ENCODE results near the gene NDUFS5. TPM values are rescaled to one million over a fixed set of nuclear protein-coding genes. Genes with fewer than 3 reads are reported as not detected.
"Not testable (repeated sequence)": the region's sequence is repeated elsewhere in the genome, so short reads cannot be mapped to it uniquely, and the experiment has no call there.

Gene NDUFS5
- total RNA-seq, 1 experiment from 2014 or later = 316 TPM

DNA sequence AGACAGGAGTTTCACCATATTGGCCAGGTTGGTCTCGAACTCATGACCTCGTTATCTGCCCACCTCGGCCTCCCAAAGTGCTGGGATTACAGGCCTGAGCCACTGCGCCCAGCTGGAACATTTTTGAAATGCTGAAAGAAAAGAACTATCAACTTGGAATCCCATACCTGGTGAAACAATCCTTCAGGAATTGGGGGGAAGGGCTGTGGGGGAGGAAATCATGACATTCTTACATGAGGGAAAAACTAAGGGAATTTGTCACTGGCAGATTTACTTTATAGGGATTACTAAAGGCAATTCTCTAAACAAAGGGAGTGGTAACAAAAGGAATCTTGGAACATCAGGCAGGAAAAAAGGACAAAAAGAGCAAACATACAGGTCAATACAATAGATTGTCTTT, 25.8 kb downstream of the NDUFS5 start:
- in situ Hi-C loops (cut with HindIII; ENCODE audit: low pct_unique_long_range_greater_than_20kb, low sequenced_read_pairs) (no loop called here), intact Hi-C loops (cut with micrococcal nuclease; ENCODE audit: unreplicated experiment) (no loop called here)
- CTCF ChIA-PET = no interaction called here
- ATAC-seq (no peak), DNase-seq (ENCODE audit: low read depth, low spot score) (no peak)
- Histone ChIP-seq H3K36me3 (ENCODE audit: control insufficient read depth, insufficient read depth, low read length) (no peaks in the 10 kb centered on the region), H3K4me3 (ENCODE audit: low read depth in 2 of 2, low read length in 2 of 2) (no peak overlapping the region), H3K4me1 (ENCODE audit: control insufficient read depth, insufficient read depth, low read length) (no peaks in the 10 kb centered on the region), H3K9me3 (ENCODE audit: control insufficient read depth, insufficient read depth, low read depth, low read length) (no peaks in the 10 kb centered on the region), H3K27ac (ENCODE audit: low read length) (no peak overlapping the region), H3K27me3 (ENCODE audit: control insufficient read depth, insufficient read depth, low read length) (no peaks in the 10 kb centered on the region)
- no TSS peak for BruUV-seq (replicated peaks)
- POLR2A ChIA-PET = no interaction called here
- no peak for TF ChIP-seq SIN3A (IDR thresholded peaks at IDR 0.05; ENCODE audit: borderline replicate concordance, insufficient read depth, low read depth, low read length)
- TF ChIP-seq, protein P1, sequence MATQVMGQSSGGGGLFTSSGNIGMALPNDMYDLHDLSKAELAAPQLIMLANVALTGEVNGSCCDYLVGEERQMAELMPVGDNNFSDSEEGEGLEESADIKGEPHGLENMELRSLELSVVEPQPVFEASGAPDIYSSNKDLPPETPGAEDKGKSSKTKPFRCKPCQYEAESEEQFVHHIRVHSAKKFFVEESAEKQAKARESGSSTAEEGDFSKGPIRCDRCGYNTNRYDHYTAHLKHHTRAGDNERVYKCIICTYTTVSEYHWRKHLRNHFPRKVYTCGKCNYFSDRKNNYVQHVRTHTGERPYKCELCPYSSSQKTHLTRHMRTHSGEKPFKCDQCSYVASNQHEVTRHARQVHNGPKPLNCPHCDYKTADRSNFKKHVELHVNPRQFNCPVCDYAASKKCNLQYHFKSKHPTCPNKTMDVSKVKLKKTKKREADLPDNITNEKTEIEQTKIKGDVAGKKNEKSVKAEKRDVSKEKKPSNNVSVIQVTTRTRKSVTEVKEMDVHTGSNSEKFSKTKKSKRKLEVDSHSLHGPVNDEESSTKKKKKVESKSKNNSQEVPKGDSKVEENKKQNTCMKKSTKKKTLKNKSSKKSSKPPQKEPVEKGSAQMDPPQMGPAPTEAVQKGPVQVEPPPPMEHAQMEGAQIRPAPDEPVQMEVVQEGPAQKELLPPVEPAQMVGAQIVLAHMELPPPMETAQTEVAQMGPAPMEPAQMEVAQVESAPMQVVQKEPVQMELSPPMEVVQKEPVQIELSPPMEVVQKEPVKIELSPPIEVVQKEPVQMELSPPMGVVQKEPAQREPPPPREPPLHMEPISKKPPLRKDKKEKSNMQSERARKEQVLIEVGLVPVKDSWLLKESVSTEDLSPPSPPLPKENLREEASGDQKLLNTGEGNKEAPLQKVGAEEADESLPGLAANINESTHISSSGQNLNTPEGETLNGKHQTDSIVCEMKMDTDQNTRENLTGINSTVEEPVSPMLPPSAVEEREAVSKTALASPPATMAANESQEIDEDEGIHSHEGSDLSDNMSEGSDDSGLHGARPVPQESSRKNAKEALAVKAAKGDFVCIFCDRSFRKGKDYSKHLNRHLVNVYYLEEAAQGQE (IDR thresholded peaks at IDR 0.05; ENCODE audit: insufficient read depth in 1 of 2, low read depth in 2 of 2, low read length in 1 of 2) = no peak
- TF ChIP-seq, protein P2, sequence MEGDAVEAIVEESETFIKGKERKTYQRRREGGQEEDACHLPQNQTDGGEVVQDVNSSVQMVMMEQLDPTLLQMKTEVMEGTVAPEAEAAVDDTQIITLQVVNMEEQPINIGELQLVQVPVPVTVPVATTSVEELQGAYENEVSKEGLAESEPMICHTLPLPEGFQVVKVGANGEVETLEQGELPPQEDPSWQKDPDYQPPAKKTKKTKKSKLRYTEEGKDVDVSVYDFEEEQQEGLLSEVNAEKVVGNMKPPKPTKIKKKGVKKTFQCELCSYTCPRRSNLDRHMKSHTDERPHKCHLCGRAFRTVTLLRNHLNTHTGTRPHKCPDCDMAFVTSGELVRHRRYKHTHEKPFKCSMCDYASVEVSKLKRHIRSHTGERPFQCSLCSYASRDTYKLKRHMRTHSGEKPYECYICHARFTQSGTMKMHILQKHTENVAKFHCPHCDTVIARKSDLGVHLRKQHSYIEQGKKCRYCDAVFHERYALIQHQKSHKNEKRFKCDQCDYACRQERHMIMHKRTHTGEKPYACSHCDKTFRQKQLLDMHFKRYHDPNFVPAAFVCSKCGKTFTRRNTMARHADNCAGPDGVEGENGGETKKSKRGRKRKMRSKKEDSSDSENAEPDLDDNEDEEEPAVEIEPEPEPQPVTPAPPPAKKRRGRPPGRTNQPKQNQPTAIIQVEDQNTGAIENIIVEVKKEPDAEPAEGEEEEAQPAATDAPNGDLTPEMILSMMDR (IDR thresholded peaks at IDR 0.05) = no peak
- no peak for TF ChIP-seq TCF7L2 (IDR thresholded peaks at IDR 0.05; ENCODE audit: low read depth, low read length)
- TF ChIP-seq POLR2AphosphoS5 (IDR thresholded peaks at IDR 0.05; ENCODE audit: low read depth, low read length) = no peak

DNA sequence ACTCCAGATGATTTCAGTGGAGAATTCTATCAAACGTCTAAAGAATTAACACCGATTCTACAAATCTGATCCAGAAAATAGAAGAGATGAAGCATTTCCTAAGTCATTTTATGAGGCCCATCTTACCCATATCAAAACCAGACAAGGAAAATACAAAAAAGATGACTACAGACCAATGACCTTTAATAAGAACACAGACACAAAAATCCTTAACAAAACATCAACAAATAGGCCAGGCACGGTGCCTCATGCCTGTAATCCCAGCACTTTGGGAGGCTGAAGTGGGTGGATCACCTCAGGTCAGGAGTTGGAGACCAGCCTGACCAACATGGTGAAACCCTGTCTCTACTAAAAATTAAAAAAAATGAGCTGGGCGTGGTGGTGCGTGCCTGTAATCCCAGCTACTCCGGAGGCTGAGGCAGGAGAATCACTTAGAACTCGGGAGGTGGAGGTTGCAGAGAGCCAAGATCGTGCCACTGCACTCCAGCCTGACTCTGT, 29.1 kb downstream of the NDUFS5 start:
- intact Hi-C loops (cut with micrococcal nuclease; ENCODE audit: unreplicated experiment); DNase-seq (ENCODE audit: low read depth, low spot score); H3K27ac ChIP-seq (ENCODE audit: low read length); ATAC-seq; POLR2A ChIA-PET; H3K9me3 ChIP-seq (ENCODE audit: control insufficient read depth, insufficient read depth, low read depth, low read length); H3K4me3 ChIP-seq (ENCODE audit: low read depth in 2 of 2, low read length in 2 of 2); H3K27me3 ChIP-seq (ENCODE audit: control insufficient read depth, insufficient read depth, low read length); H3K4me1 ChIP-seq (ENCODE audit: control insufficient read depth, insufficient read depth, low read length); CTCF ChIA-PET; in situ Hi-C loops (cut with HindIII; ENCODE audit: low pct_unique_long_range_greater_than_20kb, low sequenced_read_pairs); H3K36me3 ChIP-seq (ENCODE audit: control insufficient read depth, insufficient read depth, low read length); BruUV-seq (replicated peaks): not testable (repeated sequence)

DNA sequence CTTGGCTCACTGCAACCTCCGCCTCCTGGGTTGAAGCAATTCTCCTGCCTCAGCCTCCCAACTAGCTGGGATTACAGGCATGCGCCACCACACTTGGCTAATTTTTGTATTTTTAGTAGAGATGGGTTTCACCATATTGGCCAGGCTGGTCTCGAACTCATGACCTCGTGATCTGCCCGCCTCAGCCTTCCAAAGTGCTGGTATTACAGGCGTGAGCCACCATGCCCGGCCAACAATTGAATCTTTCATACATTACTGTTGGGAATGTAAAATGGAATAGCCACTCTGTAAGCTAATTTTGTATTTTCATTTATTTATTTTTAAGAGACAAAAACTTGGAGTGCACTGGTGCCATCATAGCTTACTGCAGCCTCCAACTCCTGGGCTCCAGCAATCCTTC, 35.4 kb downstream of the NDUFS5 start:
- BruUV-seq (replicated peaks); H3K27me3 ChIP-seq (ENCODE audit: control insufficient read depth, insufficient read depth, low read length); H3K9me3 ChIP-seq (ENCODE audit: control insufficient read depth, insufficient read depth, low read depth, low read length); DNase-seq (ENCODE audit: low read depth, low spot score); H3K4me3 ChIP-seq (ENCODE audit: low read depth in 2 of 2, low read length in 2 of 2); H3K4me1 ChIP-seq (ENCODE audit: control insufficient read depth, insufficient read depth, low read length); H3K36me3 ChIP-seq (ENCODE audit: control insufficient read depth, insufficient read depth, low read length); H3K27ac ChIP-seq (ENCODE audit: low read length); ATAC-seq; in situ Hi-C loops (cut with HindIII; ENCODE audit: low pct_unique_long_range_greater_than_20kb, low sequenced_read_pairs); intact Hi-C loops (cut with micrococcal nuclease; ENCODE audit: unreplicated experiment): not testable (repeated sequence)
- ChIA-PET POLR2A (interaction anchor here (0.9 kb wide), 1 partner anchor 35 kb away, joined by 3 read pairs; the partner anchor contains the start of gene NDUFS5), CTCF (interaction anchor here (0.7 kb wide), 1 partner anchor 37 kb away, joined by 4 read pairs; no protein-coding TSS in a partner anchor)

Data from Panc1 (cell line).